ES-I3 (cell line): Measurements from ENCODE around the gene HYAL1.

ENCODE experiments used
- H3K36me3 ChIP-seq: 2 replicates; pipeline ENCODE4 v1.6.1; 2013; ENCODE audit warnings: mild to moderate bottlenecking, low read length, control low read depth, moderate library complexity; ENCODE audit not compliant: insufficient read depth
- H3K4me1 ChIP-seq: 2 replicates; pipeline ENCODE4 v1.6.1; 2013; ENCODE audit warnings: mild to moderate bottlenecking, control low read depth, low read length; ENCODE audit not compliant: insufficient read depth
- H3K9ac ChIP-seq: 2 replicates; pipeline ENCODE4 v1.6.1; 2013; ENCODE audit warnings: low read depth, mild to moderate bottlenecking, low read length, moderate library complexity
- H3K9me3 ChIP-seq: 2 replicates; pipeline ENCODE4 v1.6.1; 2013; ENCODE audit warnings: mild to moderate bottlenecking, low read length, moderate library complexity; ENCODE audit not compliant: control insufficient read depth, insufficient read depth

The HYAL1 gene

DNA sequence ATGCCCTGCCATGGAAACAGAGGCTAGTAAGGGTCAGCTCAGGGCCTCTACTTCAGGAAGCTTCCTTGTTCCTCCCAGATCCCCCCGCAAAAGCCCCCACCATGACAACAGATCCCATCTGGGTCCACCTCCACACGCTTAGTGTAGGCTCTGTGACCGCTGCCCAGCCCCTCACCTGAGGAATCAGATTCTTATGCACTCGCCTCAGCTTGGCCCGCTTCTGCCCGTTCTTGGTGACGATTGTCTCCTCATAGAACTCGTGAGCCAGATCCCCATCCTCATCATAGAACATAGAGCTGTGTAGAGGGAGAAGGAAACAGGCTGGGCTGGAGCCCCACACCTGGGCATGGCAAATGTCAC lies 22.8 kb upstream of the HYAL1 start:
- Histone ChIP-seq H3K9me3 (no peaks in the 10 kb centered on the region), H3K9ac (no peak overlapping the region), H3K4me1 (peaks cover 13% of the 10 kb centered on the region; the same call in 1 of the 2 replicates), H3K36me3 (no peaks in the 10 kb centered on the region; the same call in 1 of the 2 replicates)

DNA sequence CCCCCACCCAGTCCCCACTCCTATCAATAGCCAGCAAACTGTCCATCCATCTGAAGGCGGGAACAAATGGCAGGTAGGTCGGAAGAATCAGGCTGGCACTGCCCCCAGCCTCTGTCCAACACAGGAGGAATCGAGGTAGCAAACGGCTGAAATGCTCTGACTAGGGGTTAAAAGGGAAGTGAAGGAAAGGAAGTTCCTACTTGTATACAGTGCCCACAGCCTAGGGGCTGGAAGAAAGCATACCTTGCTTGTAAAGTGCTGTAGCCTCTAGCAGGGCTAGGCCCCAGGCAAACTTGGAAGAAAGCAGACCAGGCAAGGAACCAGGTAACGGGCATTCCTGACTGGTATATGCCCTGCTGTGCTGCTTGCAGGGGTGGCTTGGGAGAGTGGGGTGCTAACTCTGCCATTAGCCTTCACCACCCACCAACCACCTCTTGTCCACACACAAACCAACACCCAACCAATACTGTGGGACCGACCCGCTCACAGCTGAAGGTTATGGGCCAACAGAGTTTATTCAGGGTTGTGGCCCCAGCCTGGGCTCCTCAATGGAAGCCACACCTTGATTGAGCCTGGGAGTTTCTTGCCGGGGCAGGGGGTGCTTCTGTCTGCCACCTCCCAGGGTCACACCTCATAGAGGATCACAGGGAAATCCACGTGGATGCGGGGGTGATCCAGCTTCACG lies 22.3 kb upstream of the HYAL1 start:
- H3K9me3 ChIP-seq, result no peaks in the 10 kb centered on the region
- no peaks in the 10 kb centered on the region for H3K36me3 ChIP-seq
- no peak overlapping the region for H3K9ac ChIP-seq
- H3K4me1 ChIP-seq, result peaks cover 13% of the 10 kb centered on the region; the same call in 1 of the 2 replicates

DNA sequence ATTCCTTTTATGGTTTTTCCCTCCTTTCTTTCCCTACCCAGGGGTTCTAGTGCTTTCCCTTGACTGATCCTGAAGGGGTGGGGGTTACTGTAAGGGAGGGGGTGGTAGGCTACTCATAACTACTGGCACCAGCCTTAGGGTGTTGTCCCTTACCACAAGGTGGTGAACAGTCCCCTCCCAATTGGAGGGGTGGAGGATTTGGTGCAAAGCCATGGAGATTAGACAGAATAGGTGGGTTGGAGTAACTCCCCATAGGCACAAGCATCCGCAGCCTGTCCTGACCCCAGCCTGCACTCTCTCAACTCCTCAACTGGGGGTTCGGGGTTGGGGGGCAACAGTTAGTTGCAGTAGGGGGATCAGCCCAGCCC lies 21.7 kb upstream of the HYAL1 start:
- H3K4me1 ChIP-seq, result peaks cover 17% of the 10 kb centered on the region; the same call in 1 of the 2 replicates
- H3K36me3 ChIP-seq, result no peaks in the 10 kb centered on the region
- H3K9me3 ChIP-seq, result no peaks in the 10 kb centered on the region
- H3K9ac ChIP-seq, result no peak overlapping the region

GRCh38 chr3:50324351-50325112 lies 21.2 kb upstream of the HYAL1 start:
- peaks cover 4% of the 10 kb centered on the region; the same call in 1 of the 2 replicates for H3K36me3 ChIP-seq
- H3K9ac ChIP-seq, result no peak overlapping the region
- H3K4me1 ChIP-seq, result peaks cover 22% of the 10 kb centered on the region; the same call in 1 of the 2 replicates

GRCh38 chr3:50323614-50324199 lies 20.3 kb upstream of the HYAL1 start:
- Histone ChIP-seq H3K4me1 (peaks cover 22% of the 10 kb centered on the region; the same call in 1 of the 2 replicates), H3K36me3 (peaks cover 9% of the 10 kb centered on the region), H3K9me3 (no peaks in the 10 kb centered on the region), H3K9ac (no peak overlapping the region)

More at GRCh38 chr3:50324351-50325112, 21.2 kb upstream of the HYAL1 start:
- no peaks in the 10 kb centered on the region for H3K9me3 ChIP-seq

DNA sequence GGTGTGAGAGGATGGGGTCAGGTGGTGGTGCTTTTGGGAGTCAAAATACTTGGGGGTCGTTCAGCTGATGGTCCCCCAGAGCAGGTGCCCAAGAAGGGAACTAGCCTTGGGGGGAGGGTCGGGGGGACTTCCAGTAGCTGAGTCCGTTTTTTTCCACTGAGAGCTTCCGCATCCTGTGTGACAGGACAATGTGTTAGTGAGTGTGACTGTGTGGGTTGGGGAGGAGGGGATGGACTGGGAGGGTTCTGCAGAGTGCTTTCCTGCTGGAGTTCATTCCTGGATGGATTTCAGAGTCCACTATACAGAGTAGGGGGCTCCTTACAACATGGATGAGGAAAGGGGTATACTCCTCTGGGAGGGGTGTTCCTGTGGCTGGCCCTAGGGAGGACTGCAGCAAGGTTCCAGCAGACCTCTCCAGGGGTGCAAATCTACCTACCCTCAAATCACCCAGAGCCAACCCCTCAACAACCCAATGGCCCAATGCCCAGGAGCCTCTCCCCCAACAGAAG lies 19.8 kb upstream of the HYAL1 start:
- peak overlapping the region; percentile 89; the same call in 1 of the 2 replicates for H3K9ac ChIP-seq
- peaks cover 22% of the 10 kb centered on the region; the same call in 1 of the 2 replicates for H3K4me1 ChIP-seq
- H3K9me3 ChIP-seq, result no peaks in the 10 kb centered on the region
- H3K36me3 ChIP-seq, result peaks cover 9% of the 10 kb centered on the region

DNA sequence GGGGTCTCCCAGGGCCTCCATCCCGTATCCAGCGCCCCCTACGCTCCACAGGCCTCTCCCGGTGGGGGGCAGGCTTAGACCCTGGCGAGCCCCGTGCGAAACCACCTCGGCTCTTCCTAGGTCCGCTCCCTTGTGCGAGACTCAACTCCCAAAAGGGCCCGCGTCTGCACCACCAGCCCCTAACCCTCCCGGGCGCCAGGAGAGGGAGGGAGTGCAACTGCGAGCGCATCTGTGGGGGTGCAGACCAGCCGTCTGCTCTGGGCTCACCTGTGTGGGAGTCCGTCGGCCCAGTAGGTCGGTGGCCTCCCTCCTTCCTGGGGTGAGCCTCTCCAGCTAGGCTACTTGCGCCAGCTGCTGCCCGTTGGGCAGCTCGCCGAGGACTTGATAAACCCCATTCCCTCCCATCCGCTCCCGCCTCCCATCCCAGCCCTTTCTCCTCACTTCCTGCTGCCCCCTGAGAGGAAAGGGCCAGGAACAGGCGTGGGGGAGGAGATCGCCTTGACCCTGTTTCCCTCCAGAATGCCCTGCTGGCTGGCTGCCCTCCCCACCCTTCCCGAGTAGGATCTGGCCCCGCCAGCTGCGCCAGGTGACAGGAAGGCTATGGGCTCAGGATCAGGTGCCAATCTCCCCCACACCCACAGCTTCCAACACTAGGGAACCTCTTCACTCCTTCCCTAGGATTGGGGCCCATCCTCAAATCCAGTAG lies 19.2 kb upstream of the HYAL1 start, which contains the start of gene HYAL2:
HYAL2 (minus strand) TSS at position 360 of the 706 bp plus-strand sequence. CDS start 2,256 bp downstream, outside the sequence.
- H3K4me1 ChIP-seq, result peaks cover 27% of the 10 kb centered on the region; the same call in 1 of the 2 replicates
- H3K36me3 ChIP-seq, result peaks cover 9% of the 10 kb centered on the region
- H3K9ac ChIP-seq, result peak within 1 kb of the TSS; percentile 89
- no peaks in the 10 kb centered on the region for H3K9me3 ChIP-seq

DNA sequence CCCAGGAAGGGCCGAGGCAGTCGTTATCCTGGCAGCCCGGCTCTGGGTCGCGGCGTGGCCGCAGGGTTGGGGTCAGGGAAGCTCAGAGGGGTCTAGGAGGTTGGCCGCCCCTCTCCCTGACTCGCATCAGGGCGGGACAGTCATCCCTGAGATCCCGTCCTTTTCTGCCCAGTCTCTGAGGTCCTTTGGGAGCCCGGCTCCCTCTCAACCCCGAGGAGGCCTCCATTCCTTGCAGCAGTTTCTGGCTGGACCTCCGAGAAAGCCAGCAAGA lies 18.7 kb upstream of the HYAL1 start:
- Histone ChIP-seq H3K36me3 (peaks cover 9% of the 10 kb centered on the region), H3K9me3 (no peaks in the 10 kb centered on the region), H3K9ac (peak overlapping the region; percentile 89), H3K4me1 (peaks cover 32% of the 10 kb centered on the region; the same call in 1 of the 2 replicates)

- Histone ChIP-seq H3K9ac (peak overlapping the region; percentile 89), H3K36me3 (peaks cover 9% of the 10 kb centered on the region), H3K9me3 (no peaks in the 10 kb centered on the region), H3K4me1 (peaks cover 33% of the 10 kb centered on the region; the same call in 1 of the 2 replicates)
Measured at GRCh38 chr3:50321336-50322114, 18.2 kb upstream of the HYAL1 start.

- peak overlapping the region; percentile 89 for H3K9ac ChIP-seq
- peaks cover 36% of the 10 kb centered on the region; the same call in 1 of the 2 replicates for H3K4me1 ChIP-seq
- peaks cover 9% of the 10 kb centered on the region for H3K36me3 ChIP-seq
- no peaks in the 10 kb centered on the region for H3K9me3 ChIP-seq
Measured at GRCh38 chr3:50320853-50321335, 17.5 kb upstream of the HYAL1 start.

DNA sequence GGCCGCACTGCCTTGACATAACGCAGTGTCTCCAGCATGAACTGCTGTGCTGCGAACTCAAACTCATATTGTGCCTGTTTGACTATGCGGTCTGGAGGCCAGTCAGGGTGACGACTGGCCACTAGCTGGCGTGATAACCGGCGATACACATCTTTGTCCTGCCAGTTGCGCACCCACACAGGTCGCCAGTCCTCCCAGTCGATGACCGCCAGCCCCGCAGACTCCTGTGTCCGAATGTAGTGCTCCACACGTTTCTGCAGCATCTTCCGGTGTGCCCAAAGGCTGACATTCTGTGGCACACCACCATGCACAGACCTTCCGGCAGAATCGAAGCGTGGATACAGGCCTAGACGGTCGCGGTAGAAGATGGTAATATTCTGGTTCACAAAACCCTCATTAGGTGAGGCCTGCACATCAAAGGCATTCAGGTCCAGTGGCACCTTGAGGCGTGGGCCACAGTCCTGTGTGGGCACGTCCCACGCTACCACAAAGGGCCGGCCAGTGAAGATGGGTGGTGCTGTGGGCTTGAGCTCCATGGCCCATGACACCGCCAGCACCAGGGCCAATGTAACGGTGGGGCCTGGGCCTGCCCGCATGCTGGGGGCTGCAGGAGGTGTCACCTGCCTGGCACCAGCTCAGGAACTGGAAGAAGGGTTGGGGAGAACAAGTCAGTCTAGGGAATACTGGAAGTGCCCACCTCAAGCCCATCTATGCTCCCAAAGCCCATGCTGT lies 16.7 kb upstream of the HYAL1 start:
- Histone ChIP-seq H3K4me1 (peaks cover 36% of the 10 kb centered on the region; the same call in 1 of the 2 replicates), H3K36me3 (peaks cover 9% of the 10 kb centered on the region), H3K9ac (peak overlapping the region; percentile 89), H3K9me3 (no peaks in the 10 kb centered on the region)

- H3K4me1 ChIP-seq, result peaks cover 35% of the 10 kb centered on the region; the same call in 1 of the 2 replicates
- H3K9ac ChIP-seq, result no peak overlapping the region
- peaks cover 9% of the 10 kb centered on the region for H3K36me3 ChIP-seq
- H3K9me3 ChIP-seq, result no peaks in the 10 kb centered on the region
Measured at GRCh38 chr3:50319181-50319893, 16.0 kb upstream of the HYAL1 start.
